Left forelimb (tissue), 1 donor: ENCODE results near the gene C1GALT1C1L.
A peak's percentile ranks its signal among the peaks of the same experiment; 100 is the strongest.
"Not testable (repeated sequence)": the region's sequence is repeated elsewhere in the genome, so short reads cannot be mapped to it uniquely, and the experiment has no call there.

Experiments
- DNase-seq: peaks from one replicate; pipeline ENCODE4 v3.0.0-alpha.2; 2018; ENCODE audit warnings: low spot score

Gene C1GALT1C1L

GRCh38 chr2:43653506-43653905 lies 22.7 kb downstream of the C1GALT1C1L start:
- DNase-seq: no peak

GRCh38 chr2:43648994-43649701 lies 27.1 kb downstream of the C1GALT1C1L start:
- no peak for DNase-seq

GRCh38 chr2:43643680-43644079 lies 32.5 kb downstream of the C1GALT1C1L start:
- DNase-seq: no peak

DNA sequence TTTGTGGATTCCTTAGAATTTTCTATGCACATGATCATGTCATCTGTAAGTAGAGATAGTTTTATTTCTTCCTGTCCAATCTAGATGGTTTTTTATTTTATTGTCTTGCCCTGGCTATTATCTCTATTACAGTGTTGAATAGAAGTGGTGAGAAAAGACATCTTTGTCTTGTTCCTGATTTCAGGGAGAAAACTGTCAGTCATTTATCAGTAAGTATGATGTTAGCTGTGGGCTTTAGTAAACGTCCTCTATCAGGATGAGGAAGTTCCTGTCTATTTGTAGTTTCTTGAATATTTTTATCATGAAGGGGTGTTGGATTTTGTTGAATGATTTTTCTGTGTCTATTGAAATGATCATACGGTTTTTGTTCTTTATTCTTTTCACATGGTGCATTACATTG lies 33.9 kb downstream of the C1GALT1C1L start:
- no peak for DNase-seq

GRCh38 chr2:43637030-43637803 lies 39.0 kb downstream of the C1GALT1C1L start, which contains the start of gene PLEKHH2:
PLEKHH2 (plus strand) TSS chr2:43637260; CDS start chr2:43644674, 7,414 bp downstream.
- peak; percentile 95 for DNase-seq

GRCh38 chr2:43636621-43637020 lies 39.6 kb downstream of the C1GALT1C1L start:
- DNase-seq: no peak

DNA sequence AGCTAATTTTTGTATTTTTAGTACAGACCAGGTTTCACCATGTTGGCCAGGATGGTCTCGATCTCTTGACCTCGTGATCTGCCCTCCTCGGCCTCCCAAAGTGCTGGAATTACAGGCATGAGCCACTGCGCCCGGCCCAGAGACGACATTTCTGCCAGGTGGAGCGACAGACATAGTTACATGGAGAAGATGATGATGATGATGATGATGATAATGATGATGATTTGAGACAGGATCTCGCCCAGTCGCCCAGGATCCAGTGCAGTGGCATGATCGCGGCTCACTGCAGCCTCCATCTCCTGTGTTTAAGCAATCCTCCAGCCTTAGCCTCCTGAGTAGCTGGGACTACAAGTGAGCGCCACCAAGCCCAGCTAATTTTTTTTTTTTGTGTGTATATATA lies 40.1 kb downstream of the C1GALT1C1L start:
- DNase-seq: not testable (repeated sequence)

DNA sequence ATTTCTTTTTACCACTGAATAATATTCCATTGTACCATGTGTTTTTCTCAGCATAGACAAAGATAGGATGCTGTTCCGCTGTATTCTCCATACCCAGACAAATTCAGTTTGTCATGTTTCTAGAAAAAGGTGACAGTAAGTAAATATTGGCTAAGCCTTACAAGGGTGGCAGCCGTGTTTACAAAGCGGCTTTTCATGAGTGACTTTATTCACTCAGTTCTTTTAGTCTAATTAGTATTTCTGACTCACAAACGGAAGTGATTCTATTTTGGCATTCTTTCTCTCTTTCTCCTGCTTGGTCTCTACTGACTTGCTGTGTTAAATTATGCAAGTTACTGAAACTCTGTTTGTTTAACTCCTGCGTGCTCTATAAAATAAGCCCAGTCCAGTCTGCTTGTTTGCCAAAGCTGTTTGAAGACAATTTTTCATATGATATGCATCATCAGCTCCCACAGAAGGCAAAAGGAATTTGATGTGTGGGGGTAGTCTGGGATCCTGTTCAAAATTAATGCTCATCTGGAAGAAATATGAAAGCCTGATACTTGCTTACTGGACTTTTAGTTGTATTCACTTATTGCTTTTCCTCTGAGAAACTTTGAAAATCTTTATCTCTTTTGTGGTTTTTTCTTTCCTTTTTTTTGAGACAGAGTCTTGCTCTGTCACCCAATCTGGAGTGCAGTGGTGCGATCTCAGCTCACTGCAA lies 41.5 kb downstream of the C1GALT1C1L start:
- DNase-seq: no peak

- DNase-seq: no peak
These were observed 44.5 kb downstream of the C1GALT1C1L start for GRCh38 chr2:43631618-43632317.
